Left cardiac atrium (tissue), 4 donors: ENCODE results near the gene TANGO2. TPM values are rescaled to one million over a fixed set of nuclear protein-coding genes. Genes with fewer than 3 reads are reported as not detected.

Experiments used
- ATAC-seq, 2 donors: fragments of 200-7000 bp; cut with Tn5 transposase; one replicate each; pipeline ENCODE4 v1.9.1; 2020; ENCODE audit warnings: mild to moderate bottlenecking in 2 of 2, moderate library complexity in 2 of 2
- DNase-seq: peaks from one replicate; pipeline ENCODE4 v3.0.0-alpha.2; 2020
- intact Hi-C, 2 donors: fragments of 100-400 bp; cut with DNase I; formaldehyde crosslinking; loops; one replicate each; pipeline versions ENCODE4 v1.14.1 to v1.15.1; 2022 to 2023
- total RNA-seq, 2 donors: library from RNA; stranded (reverse); fragmentation: NEBNext Ultra II Directional; extraction: Animal tissue kit (Norgen Biotek cat#: 25700); gene quantifications; one replicate each; pipeline ENCODE4 v1.2.1, GENCODE V29; 2021
- donor health status: DM: no; HTN: yes; CAD: no.
- donor health status: DM: no; HTN: yes; CAD: no; lungs with severe emphysema.
- donor health status: DM: yes; HTN: yes; CAD: no.
- donor health status: Dilated cardiomyopathy.

Gene TANGO2
- total RNA-seq, 2 donors from 2014 or later, result 55.0 to 80.0 TPM

GRCh38 chr22:20086101-20086599, 65.2 kb downstream of the TANGO2 start:
- ATAC-seq (no peak), DNase-seq (no peak)
- intact Hi-C loops, result no loop called here

- no peak for ATAC-seq
- intact Hi-C loops, result no loop called here
- no peak for DNase-seq
Measured at GRCh38 chr22:20086763-20087162, 65.9 kb downstream of the TANGO2 start.

GRCh38 chr22:20087319-20088262, 66.7 kb downstream of the TANGO2 start:
- intact Hi-C loops, result no loop called here
- ATAC-seq (no peak), DNase-seq (no peak)

GRCh38 chr22:20088263-20088648, 67.3 kb downstream of the TANGO2 start:
- intact Hi-C loops, result no loop called here
- no peak for ATAC-seq
- no peak for DNase-seq

- intact Hi-C loops, result no loop called here
Measured at GRCh38 chr22:20089226-20089976, 68.5 kb downstream of the TANGO2 start.

GRCh38 chr22:20089977-20090729, 69.2 kb downstream of the TANGO2 start:
- no peak for ATAC-seq
- intact Hi-C loops, result no loop called here
- DNase-seq, result no peak

More at GRCh38 chr22:20089226-20089976, 68.5 kb downstream of the TANGO2 start:
- DNase-seq, result no peak
- no peak for ATAC-seq

- DNase-seq, result no peak
- ATAC-seq, result no peak
- intact Hi-C loops, result no loop called here
Measured at GRCh38 chr22:20090730-20091240, 69.9 kb downstream of the TANGO2 start.

GRCh38 chr22:20091690-20092476, 71.0 kb downstream of the TANGO2 start:
- ATAC-seq, result no peak
- intact Hi-C loops, result no loop called here
- DNase-seq, result no peak

GRCh38 chr22:20092477-20092854, 71.6 kb downstream of the TANGO2 start:
- intact Hi-C loops, result no loop called here
- ATAC-seq, result no peak
- DNase-seq, result no peak

GRCh38 chr22:20093418-20094196, 72.7 kb downstream of the TANGO2 start:
- DNase-seq, result no peak
- peak; percentile 85 to 91 for ATAC-seq
- intact Hi-C loops, result no loop called here

GRCh38 chr22:20094197-20094807, 73.4 kb downstream of the TANGO2 start:
- DNase-seq (no peak), ATAC-seq (no peak)
- intact Hi-C loops, result no loop called here

- DNase-seq, result no peak
- intact Hi-C loops, result no loop called here
Measured at GRCh38 chr22:20095521-20095920, 74.6 kb downstream of the TANGO2 start.

GRCh38 chr22:20096574-20097420, 75.9 kb downstream of the TANGO2 start:
- no peak for ATAC-seq
- intact Hi-C loops, result no loop called here

More at GRCh38 chr22:20095521-20095920, 74.6 kb downstream of the TANGO2 start:
- no peak for ATAC-seq

GRCh38 chr22:20099099-20099711, 78.3 kb downstream of the TANGO2 start:
- no peak for DNase-seq
- no peak for ATAC-seq
- intact Hi-C loops, result no loop called here

More at GRCh38 chr22:20096574-20097420, 75.9 kb downstream of the TANGO2 start:
- DNase-seq, result no peak

- no peak for ATAC-seq
- intact Hi-C loops, result no loop called here
- DNase-seq, result peak; percentile 17
Measured at GRCh38 chr22:20101638-20102037, 80.7 kb downstream of the TANGO2 start.
